CD1c-positive myeloid dendritic cell (primary cell): ENCODE data around the gene SMAD6.

Source experiments
- DNase-seq: peaks from one replicate; pipeline ENCODE4 v3.0.0-alpha.2; 2016; ENCODE audit errors: extremely low spot score

SMAD6 gene

GRCh38 chr15:66703540-66703941, 1.5 kb downstream of the SMAD6 start:
- peak; percentile 75 for DNase-seq

GRCh38 chr15:66704019-66704802, 2.2 kb downstream of the SMAD6 start:
- DNase-seq = no peak

- no peak for DNase-seq
Measured at GRCh38 chr15:66704803-66705153, 2.7 kb downstream of the SMAD6 start.

GRCh38 chr15:66705277-66706146, 3.5 kb downstream of the SMAD6 start:
- DNase-seq = no peak

- DNase-seq = no peak
Measured at GRCh38 chr15:66706225-66706732, 4.2 kb downstream of the SMAD6 start.

DNA sequence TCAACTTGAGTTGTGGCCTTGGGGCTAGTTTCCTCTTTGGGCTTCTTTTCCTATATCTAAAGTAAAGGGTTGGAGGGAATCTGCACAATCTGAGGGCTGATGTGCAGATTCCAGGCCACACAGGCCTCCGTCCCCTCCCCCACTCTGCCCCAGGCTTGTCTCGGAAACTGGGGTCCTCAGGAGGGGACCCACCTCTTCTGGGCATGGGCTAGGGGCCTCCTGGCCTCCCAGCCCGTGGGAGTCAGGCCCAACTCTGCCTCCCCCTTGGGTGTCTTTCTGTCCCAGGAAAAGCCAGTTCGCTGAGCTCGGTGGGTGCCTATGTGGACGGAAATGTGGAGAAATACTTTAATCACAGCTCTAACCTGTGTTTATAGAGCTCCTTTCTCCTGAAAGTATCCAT, 4.8 kb downstream of the SMAD6 start:
- no peak for DNase-seq

GRCh38 chr15:66707310-66708082, 5.5 kb downstream of the SMAD6 start:
- no peak for DNase-seq

DNA sequence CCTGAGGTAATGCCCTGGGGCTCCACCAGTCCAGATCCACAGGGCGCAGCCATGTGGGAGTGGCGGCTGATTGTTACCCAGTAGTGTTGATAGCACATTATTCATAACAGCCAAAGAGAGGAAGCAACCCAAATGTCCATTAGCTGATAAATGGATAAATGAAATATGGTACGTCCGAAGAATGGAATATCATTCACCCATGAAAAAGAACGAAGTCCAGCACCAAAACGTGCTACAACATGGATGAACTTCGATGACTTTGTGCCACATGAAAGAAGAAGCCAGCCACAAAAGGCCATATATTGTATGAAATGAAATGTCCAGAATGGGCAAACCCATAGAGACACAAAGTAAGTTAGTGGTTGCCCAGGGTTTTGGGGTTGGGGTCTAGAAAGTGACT, 6.4 kb downstream of the SMAD6 start:
- no peak for DNase-seq

GRCh38 chr15:66709884-66710283, 7.8 kb downstream of the SMAD6 start:
- DNase-seq = no peak

- no peak for DNase-seq
Measured at GRCh38 chr15:66711260-66711659, 9.2 kb downstream of the SMAD6 start.

- DNase-seq = no peak
Measured at GRCh38 chr15:66711862-66712261, 9.8 kb downstream of the SMAD6 start.

GRCh38 chr15:66713843-66714508, 11.9 kb downstream of the SMAD6 start:
- DNase-seq = peak; percentile 42

GRCh38 chr15:66714543-66714981, 12.5 kb downstream of the SMAD6 start:
- DNase-seq = peak; percentile 34

GRCh38 chr15:66715181-66715624, 13.2 kb downstream of the SMAD6 start:
- no peak for DNase-seq

DNA sequence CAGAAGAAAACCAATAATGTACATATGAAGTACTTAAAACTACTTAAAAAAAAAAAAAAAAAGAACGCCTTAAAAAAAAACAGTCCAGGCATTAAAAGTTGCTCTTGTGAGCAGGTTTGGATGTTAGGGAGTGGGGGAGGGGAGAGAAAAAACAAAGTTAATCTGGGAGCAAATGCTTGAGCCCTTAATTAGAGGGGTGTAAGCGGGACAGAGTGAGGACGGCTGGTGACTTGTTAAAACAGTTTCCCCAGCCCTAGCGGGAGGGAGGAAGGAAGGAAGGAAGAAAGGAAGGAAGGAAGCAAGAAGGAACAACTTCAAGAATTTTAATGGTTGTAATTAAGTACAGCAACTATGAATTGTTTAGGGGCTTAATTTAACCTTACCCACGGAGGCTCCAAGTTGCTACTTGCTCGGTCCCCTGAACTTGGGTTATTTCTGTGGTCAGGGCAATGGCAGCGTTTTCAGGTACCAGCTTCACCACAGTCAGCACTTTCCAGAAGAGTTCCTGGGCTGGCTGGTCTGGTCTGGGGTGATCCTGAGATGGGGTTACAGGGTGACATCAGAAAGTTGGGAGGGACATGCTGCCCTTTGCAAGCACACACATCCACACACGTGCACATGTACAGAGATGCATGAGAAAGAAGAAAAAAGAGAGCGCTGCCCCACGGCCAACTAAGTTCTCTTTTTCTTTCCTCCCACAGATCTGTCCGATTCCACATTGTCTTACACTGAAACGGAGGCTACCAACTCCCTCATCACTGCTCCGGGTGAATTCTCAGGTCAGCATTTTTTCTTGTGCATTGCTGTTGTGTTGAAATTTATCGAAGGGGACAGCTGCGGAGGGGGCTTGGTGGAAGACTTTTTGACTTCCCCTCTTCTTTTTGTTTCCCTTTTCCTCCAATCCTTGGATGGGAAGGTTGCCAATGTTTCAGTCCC, 14.0 kb downstream of the SMAD6 start:
- peak; percentile 65 for DNase-seq

DNA sequence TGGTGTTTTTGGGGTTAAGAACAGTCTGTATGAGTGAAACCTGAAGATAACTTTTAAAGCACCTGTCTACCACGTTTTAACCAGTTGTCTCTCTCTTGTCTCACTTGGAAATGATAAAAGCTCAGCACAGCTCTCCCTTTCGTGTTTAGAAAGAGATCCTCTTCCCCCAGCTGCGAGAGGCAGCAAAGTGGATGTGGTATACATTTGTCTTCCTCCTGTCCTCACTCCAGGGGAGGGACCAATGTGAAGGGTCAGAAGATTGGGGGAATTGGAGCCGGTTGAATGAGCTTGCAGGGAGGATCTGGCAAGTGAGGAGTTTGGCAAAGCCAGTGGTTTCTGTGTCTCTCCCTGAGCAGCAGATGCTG, 14.6 kb downstream of the SMAD6 start:
- no peak for DNase-seq

DNA sequence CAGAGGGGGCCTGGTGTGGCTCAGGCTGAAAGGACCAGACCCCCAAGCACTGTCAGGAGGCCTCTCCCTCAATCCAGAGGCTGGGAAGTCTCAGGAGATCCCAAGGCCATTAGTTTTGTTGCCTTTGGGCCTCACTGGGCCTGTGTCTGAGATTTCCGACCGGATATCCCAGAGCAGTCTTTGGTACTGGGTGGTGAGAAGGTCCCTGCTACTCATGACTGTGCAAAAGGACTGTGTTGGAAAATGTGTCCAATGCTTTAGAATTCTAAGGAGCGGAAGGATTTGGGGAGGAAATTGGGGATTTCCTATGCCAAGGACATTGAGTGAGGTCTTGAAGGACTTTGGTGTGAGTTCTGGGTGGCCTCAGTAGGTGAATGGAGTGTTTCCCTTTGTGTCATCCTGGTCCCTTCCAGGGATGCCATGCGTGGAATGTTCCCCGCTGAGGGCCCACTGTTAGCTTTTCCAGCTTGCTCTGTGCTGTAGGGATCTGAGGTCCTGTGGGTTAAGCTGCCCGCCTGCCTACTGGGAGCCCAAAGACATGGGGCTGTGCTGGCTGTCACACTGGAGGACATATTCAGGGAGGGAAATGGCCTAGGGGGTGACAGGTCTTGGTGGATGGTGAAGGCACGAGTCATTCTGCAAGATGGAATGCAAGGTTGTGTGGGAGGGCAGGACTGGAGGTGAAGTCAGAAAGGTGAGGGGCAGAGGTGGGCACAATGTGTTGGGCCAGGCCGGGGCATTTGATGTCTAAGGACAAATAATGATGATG, 16.4 kb downstream of the SMAD6 start:
- DNase-seq = no peak

DNA sequence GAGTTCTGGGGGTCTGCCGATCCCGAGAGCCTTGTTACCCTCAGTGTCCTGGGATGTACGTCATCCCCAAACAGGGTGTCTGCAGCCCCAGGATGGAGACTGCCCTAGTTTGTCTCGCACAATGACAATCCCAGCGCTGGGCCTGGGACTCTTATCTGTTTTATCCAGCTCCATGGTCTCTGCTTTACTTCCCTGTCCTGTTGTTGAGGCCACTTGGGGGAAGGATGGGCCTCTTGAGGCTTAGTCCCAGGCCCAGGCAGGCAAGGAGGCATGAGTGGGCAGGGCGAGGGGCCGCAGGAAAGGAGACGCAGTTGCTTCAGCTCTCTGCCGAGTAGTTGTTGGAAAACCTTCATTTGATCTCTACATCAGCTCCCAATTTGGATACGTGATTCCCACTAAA, 17.4 kb downstream of the SMAD6 start:
- no peak for DNase-seq

DNA sequence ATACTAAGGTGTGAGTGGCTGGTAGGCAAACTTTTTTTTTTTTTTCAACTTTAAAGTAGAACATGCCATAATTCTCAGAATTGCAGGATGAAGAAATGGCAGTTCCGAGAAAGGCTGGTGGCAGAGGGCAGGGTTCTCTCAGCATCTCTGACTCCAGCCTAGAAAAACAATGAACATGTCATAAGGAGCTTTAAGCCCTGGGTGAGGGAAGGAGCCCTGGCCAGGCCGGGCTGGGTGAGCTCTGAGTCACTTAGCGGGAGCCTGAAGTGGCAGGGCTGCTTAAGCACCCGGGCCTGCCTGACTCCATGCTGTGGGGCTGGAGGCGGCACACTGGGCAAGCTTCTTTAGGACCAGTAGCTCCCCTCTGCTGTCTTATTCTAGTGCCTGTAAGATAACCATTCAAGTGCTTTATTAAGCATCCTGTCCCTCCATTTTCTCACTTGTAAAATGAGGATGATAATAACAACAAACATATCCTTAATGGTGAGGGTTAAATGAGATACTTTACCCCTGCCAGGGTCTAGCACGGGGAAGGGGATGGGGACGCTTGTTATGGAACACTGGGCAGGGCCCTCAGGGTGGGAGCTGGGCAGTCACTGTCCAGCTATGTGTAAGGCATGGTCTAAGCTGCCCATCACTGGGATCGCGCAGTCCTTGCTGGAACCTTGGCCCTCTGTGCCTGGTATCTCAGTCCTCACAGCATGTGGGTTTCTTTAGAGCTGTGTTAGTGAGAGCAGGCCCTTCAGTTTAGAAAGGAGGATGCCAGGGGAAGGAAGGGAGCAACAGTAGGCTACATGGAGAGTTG, 18.4 kb downstream of the SMAD6 start:
- DNase-seq = peak; percentile 40
